Measurements from ENCODE around the gene KCTD21. TPM values are rescaled to one million over a fixed set of nuclear protein-coding genes. Genes with fewer than 3 reads are reported as not detected.

The KCTD21 gene
- total and polyA plus RNA-seq, 2 of the 4 experiments (the other 2 are of a cell fraction): 12.2 to 12.5 TPM

DNA sequence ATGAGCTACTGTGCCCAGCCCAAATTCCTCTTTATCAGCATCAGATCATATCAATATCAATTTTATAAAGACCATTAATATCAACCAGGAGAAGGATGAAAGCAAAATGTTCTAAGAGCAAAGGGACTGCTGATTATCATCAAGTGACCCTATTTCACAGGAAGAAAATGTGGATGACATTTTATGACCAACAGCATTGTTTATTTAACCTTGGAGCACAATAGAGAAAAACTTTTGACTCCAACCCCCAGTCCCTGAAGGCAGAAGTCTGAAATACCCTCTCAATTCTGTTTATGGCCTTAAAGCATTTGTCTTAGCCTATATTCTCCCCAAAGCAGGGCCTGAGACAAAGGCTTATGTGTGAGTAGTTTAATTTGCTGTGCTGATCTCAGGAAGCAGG is 37.7 kb downstream of the KCTD21 start:
- Histone ChIP-seq H3K9ac (ENCODE audit: low read depth, low read length) (no peak overlapping the region), H4K91ac (ENCODE audit: insufficient read depth, low read depth, low read length) (no peak overlapping the region), H2BK15ac (ENCODE audit: low read depth, low read length) (no peak overlapping the region), H4K20me1 (ENCODE audit: insufficient read depth, low read length) (no peaks in the 10 kb centered on the region), H3K36me3 (ENCODE audit: control insufficient read depth, insufficient read depth, low read length) (no peaks in the 10 kb centered on the region), H2BK20ac (ENCODE audit: low read depth, low read length) (no peak overlapping the region), H4K5ac (ENCODE audit: low read depth, low read length) (no peak overlapping the region), H2BK5ac (ENCODE audit: low read depth, low read length, poor library complexity, severe bottlenecking) (no peak overlapping the region), H3K27ac (ENCODE audit: insufficient read depth, low read length) (no peak overlapping the region), H3K18ac (ENCODE audit: low read depth, low read length) (no peak overlapping the region), H2AFZ (replicated peaks; ENCODE audit: low read length, poor library complexity) (no peak overlapping the region), H3K56ac (ENCODE audit: extremely low read depth, insufficient read depth, low read length) (no peak overlapping the region), H3K9me3 (ENCODE audit: control insufficient read depth, insufficient read depth, low read length) (no peaks in the 10 kb centered on the region), H2AK9ac (replicated peaks; ENCODE audit: low read depth, low read length, poor library complexity) (no peak overlapping the region), H3K79me1 (ENCODE audit: low read depth in 1 of 2, low read length in 2 of 2) (no peaks in the 10 kb centered on the region), H3K9me1 (ENCODE audit: insufficient read depth, low read length) (no peaks in the 10 kb centered on the region), H3K4me1 (ENCODE audit: control insufficient read depth, insufficient read depth, low read length) (no peaks in the 10 kb centered on the region), H3K27me3 (ENCODE audit: control insufficient read depth, insufficient read depth, low read length) (no peaks in the 10 kb centered on the region), H2BK120ac (ENCODE audit: low read depth, low read length) (no peak overlapping the region), H3K23ac (ENCODE audit: low read depth, low read length) (no peak overlapping the region), H3K4me3 (ENCODE audit: insufficient read depth, low read depth, low read length) (no peak overlapping the region), H3K14ac (replicated peaks; ENCODE audit: low read depth, low read length) (no peak overlapping the region), H3K4ac (ENCODE audit: low read depth, low read length) (no peak overlapping the region), H3K4me2 (ENCODE audit: low read depth, low read length) (no peak overlapping the region), H4K8ac (ENCODE audit: low read depth in 2 of 2, low read length in 2 of 2) (no peak overlapping the region), H2AK5ac (ENCODE audit: low read depth, low read length) (no peak overlapping the region)
- dilution Hi-C loops (cut with HindIII; ENCODE audit: low sequenced_read_pairs, unreplicated experiment) (no loop called here), intact Hi-C loops (cut with micrococcal nuclease) (no loop called here), in situ Hi-C loops (cut with MboI; ENCODE audit: low sequenced_read_pairs) (loop anchor here (5.0 kb wide), 1 partner anchor 417 kb away; no protein-coding TSS in a partner anchor)
- TF ChIP-seq NFE2L2 (IDR thresholded peaks at IDR 0.05; ENCODE audit: low read depth, low read length): no peak
- TF ChIP-seq MXI1 (IDR thresholded peaks at IDR 0.05; ENCODE audit: borderline replicate concordance, low read depth, low read length): no peak
- TF ChIP-seq POLR2A (IDR thresholded peaks at IDR 0.05; ENCODE audit: low read depth, low read length): no peak
- TF ChIP-seq, protein P1, sequence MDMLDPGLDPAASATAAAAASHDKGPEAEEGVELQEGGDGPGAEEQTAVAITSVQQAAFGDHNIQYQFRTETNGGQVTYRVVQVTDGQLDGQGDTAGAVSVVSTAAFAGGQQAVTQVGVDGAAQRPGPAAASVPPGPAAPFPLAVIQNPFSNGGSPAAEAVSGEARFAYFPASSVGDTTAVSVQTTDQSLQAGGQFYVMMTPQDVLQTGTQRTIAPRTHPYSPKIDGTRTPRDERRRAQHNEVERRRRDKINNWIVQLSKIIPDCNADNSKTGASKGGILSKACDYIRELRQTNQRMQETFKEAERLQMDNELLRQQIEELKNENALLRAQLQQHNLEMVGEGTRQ (IDR thresholded peaks at IDR 0.05; ENCODE audit: low read depth, low read length): no peak
- TF ChIP-seq MAZ (IDR thresholded peaks at IDR 0.05; ENCODE audit: borderline replicate concordance, low read depth, low read length): no peak
- no peak for TF ChIP-seq MAFK (IDR thresholded peaks at IDR 0.05; ENCODE audit: low read depth, low read length)
- TF ChIP-seq FOS (IDR thresholded peaks at IDR 0.05; ENCODE audit: low read depth, low read length): no peak
- no peak for TF ChIP-seq SMC3 (IDR thresholded peaks at IDR 0.05; ENCODE audit: low read depth, low read length)
- TF ChIP-seq RFX5 (IDR thresholded peaks at IDR 0.05; ENCODE audit: low read depth, low read length): no peak
- no peak for TF ChIP-seq CTCF (conservative IDR thresholded peaks at IDR 0.05; ENCODE audit: low read depth, low read length)
- TF ChIP-seq ELK1 (IDR thresholded peaks at IDR 0.05; ENCODE audit: borderline replicate concordance, low read depth, low read length): no peak
- TF ChIP-seq BHLHE40 (IDR thresholded peaks at IDR 0.05; ENCODE audit: low read depth, low read length): no peak
- TF ChIP-seq RAD21 (IDR thresholded peaks at IDR 0.05; ENCODE audit: low read length): no peak
- TF ChIP-seq RCOR1 (IDR thresholded peaks at IDR 0.05; ENCODE audit: insufficient replicate concordance, low read length): no peak
- no peak for TF ChIP-seq CEBPB (IDR thresholded peaks at IDR 0.05; ENCODE audit: low read depth, low read length)
- TF ChIP-seq CHD1 (IDR thresholded peaks at IDR 0.05; ENCODE audit: low read depth, low read length): no peak
- ChIA-PET POLR2A (ENCODE audit: unreplicated experiment) (no interaction called here), CTCF (interaction anchor here (0.7 kb wide), 1 partner anchor 96 kb away, joined by 3 read pairs; no protein-coding TSS in a partner anchor)
- DNase-seq (no peak), ATAC-seq (ENCODE audit: low read depth) (no peak)
- BruUV-seq (replicated peaks): no TSS peak
